Testis (tissue), 3 donors: ENCODE measurements around the gene SEL1L3. TPM values are rescaled to one million over a fixed set of nuclear protein-coding genes. Genes with fewer than 3 reads are reported as not detected.

ENCODE experiments used
- DNase-seq: peaks from one replicate; pipeline ENCODE4 v3.0.0-alpha.2; 2019
- H3K27ac ChIP-seq, 2 donors: fragments of 200-600 bp; sonication (generic); one replicate each; pipeline ENCODE4 v1.5.1; 2019
- H3K27me3 ChIP-seq: fragments of 200-600 bp; sonication (generic); one replicate; pipeline ENCODE4 v1.5.1; 2019
- H3K36me3 ChIP-seq: fragments of 200-600 bp; sonication (generic); one replicate; pipeline ENCODE4 v1.5.1; 2017; ENCODE audit warnings: low read depth; ENCODE audit errors: missing control alignments
- H3K4me1 ChIP-seq: fragments of 200-600 bp; sonication (generic); one replicate; pipeline ENCODE4 v1.5.1; 2019
- H3K4me3 ChIP-seq, 2 donors: fragments of 200-600 bp; sonication (generic); one replicate each; pipeline ENCODE4 v1.5.1; 2017 to 2019
- H3K9me3 ChIP-seq: fragments of 200-600 bp; sonication (generic); one replicate; pipeline ENCODE4 v1.5.1; 2017
- CTCF ChIP-seq, 3 experiments: fragments of 450-650 bp in 2 of 3; fragments of 200-600 bp in 1 of 3; sonication (generic) in 1 of 3; IDR thresholded peaks; one replicate each; pipeline ENCODE4 v1.5.1; 2016 to 2019; ENCODE audit warnings: antibody characterized with exemption in 3 of 3, mild to moderate bottlenecking in 2 of 3, moderate library complexity in 1 of 3
- POLR2A ChIP-seq: fragments of 450-650 bp; IDR thresholded peaks from one replicate; pipeline ENCODE4 v1.6.1; 2017; ENCODE audit warnings: antibody characterized with exemption, mild to moderate bottlenecking, moderate library complexity
- WGBS, 2 donors: methylation state at CpG; one replicate each; pipeline ENCODE4 v1.1.5; 2018; 5-methylcytosine and 5-hydroxymethylcytosine counted together
- intact Hi-C: fragments of 100-400 bp; cut with DNase I; formaldehyde crosslinking; loops from one replicate; pipeline ENCODE4 v1.15.1; 2023; ENCODE audit warnings: low total_unique reads
- polyA plus RNA-seq: library from polyadenylated mRNA; stranded (reverse); fragments of 350-450 nt; fragmentation: Illumina TruSeq; extraction: RNeasy Lipid Tissue Mini Kit (QIAGEN cat#74804); gene quantifications from one replicate; pipeline ENCODE4 v1.2.3, GENCODE V29; 2014; ENCODE audit warnings: low read depth, low replicate concordance; ENCODE audit not compliant: insufficient read depth
- total RNA-seq, 2 donors: library from RNA; depleted of rRNA; stranded (reverse); fragments of >200 nt; gene quantifications; one replicate each; pipeline ENCODE4 v1.2.3, GENCODE V29; 2016

Gene SEL1L3
- total and polyA plus RNA-seq, 3 donors from 2014 or later: 5.0 to 15.6 (median 6.9) TPM

GRCh38 chr4:25847329-25847728, 15.5 kb downstream of the SEL1L3 start:
- Histone ChIP-seq H3K27me3 (no peaks in the 10 kb centered on the region), H3K4me1 (no peaks in the 10 kb centered on the region), H3K36me3 (no peaks in the 10 kb centered on the region), H3K9me3 (no peaks in the 10 kb centered on the region), H3K27ac (no peak overlapping the region), H3K4me3 (no peak overlapping the region)
- intact Hi-C loops: no loop called here
- WGBS, 2 donors: 94 to 97% methylated on average over 7 of the region's 7 CpGs
- DNase-seq: no peak
- no peak for TF ChIP-seq CTCF (IDR thresholded peaks at IDR 0.05)

GRCh38 chr4:25845841-25846653, 16.7 kb downstream of the SEL1L3 start:
- no peaks in the 10 kb centered on the region for H3K4me1 ChIP-seq
- TF ChIP-seq POLR2A (no peak), CTCF (IDR thresholded peaks at IDR 0.05) (no peak)
- no peaks in the 10 kb centered on the region for H3K27me3 ChIP-seq
- intact Hi-C loops: no loop called here
- WGBS, 2 donors: 92 to 93% methylated on average over 11 to 12 of the region's 12 CpGs
- H3K9me3 ChIP-seq: no peaks in the 10 kb centered on the region
- no peak for DNase-seq
- no peak overlapping the region for H3K4me3 ChIP-seq
- no peaks in the 10 kb centered on the region for H3K36me3 ChIP-seq
- no peak overlapping the region for H3K27ac ChIP-seq

GRCh38 chr4:25844961-25845712, 17.7 kb downstream of the SEL1L3 start:
- 86 to 94% methylated on average over 4 of the region's 4 CpGs for WGBS, 2 donors
- no peaks in the 10 kb centered on the region for H3K9me3 ChIP-seq
- H3K4me3 ChIP-seq: no peak overlapping the region
- no peak for TF ChIP-seq POLR2A
- no peak for TF ChIP-seq CTCF (IDR thresholded peaks at IDR 0.05)
- no peaks in the 10 kb centered on the region for H3K4me1 ChIP-seq
- DNase-seq: no peak
- no peak overlapping the region for H3K27ac ChIP-seq
- no peaks in the 10 kb centered on the region for H3K36me3 ChIP-seq
- no peaks in the 10 kb centered on the region for H3K27me3 ChIP-seq
- intact Hi-C loops: no loop called here

- no peak overlapping the region for H3K4me3 ChIP-seq
- no peak overlapping the region for H3K27ac ChIP-seq
- TF ChIP-seq CTCF (IDR thresholded peaks at IDR 0.05): no peak
- TF ChIP-seq POLR2A: no peak
- no peaks in the 10 kb centered on the region for H3K27me3 ChIP-seq
- no peaks in the 10 kb centered on the region for H3K4me1 ChIP-seq
- WGBS, 2 donors: 79 to 84% methylated on average over 12 to 22 of the region's 22 CpGs
- H3K36me3 ChIP-seq: no peaks in the 10 kb centered on the region
- intact Hi-C loops: no loop called here
- DNase-seq: no peak
- no peaks in the 10 kb centered on the region for H3K9me3 ChIP-seq
Measured at GRCh38 chr4:25843340-25844097, 19.3 kb downstream of the SEL1L3 start.
